ENCODE results near the gene ATF4.

ATF4 gene

GRCh38 chr22:39498368-39498767 lies 22.0 kb upstream of the ATF4 start:
- Histone ChIP-seq H2AFZ (ENCODE audit: low read length) (no peak overlapping the region), H3K4me1 (ENCODE audit: low read length) (peaks cover 12% of the 10 kb centered on the region; the same call in 1 of the 2 replicates), H3K9me3 (replicated peaks; ENCODE audit: insufficient read depth, low read length) (no peaks in the 10 kb centered on the region), H3K4me2 (ENCODE audit: low read depth, low read length) (no peak overlapping the region), H3F3A (ENCODE audit: insufficient read depth, low read length) (0 out of 2 replicates have a peak, but pooled peaks cover 3% of the 10 kb centered on the region), H3K27ac (ENCODE audit: low read length) (no peak overlapping the region), H3K9me2 (replicated peaks; ENCODE audit: insufficient read depth, low read length) (no peaks in the 10 kb centered on the region), H3K79me2 (ENCODE audit: low read length) (peaks cover 13% of the 10 kb centered on the region), H4K20me1 (ENCODE audit: insufficient read depth, low read length) (no peaks in the 10 kb centered on the region), H3K9ac (ENCODE audit: low read length) (no peak overlapping the region), H3K36me3 (replicated peaks; ENCODE audit: insufficient read depth, low read length) (no peaks in the 10 kb centered on the region), H3K27me3 (replicated peaks; ENCODE audit: insufficient read depth, low read length) (no peaks in the 10 kb centered on the region), H3K4me3 (ENCODE audit: low read length) (no peak overlapping the region)
- TF ChIP-seq CTCF (IDR thresholded peaks at IDR 0.05; ENCODE audit: low read length) (no peak), EZH2phosphoT487 (IDR thresholded peaks at IDR 0.05; ENCODE audit: low read length) (no peak), EZH2 (optimal IDR thresholded peaks at IDR 0.05; ENCODE audit: low read depth, low read length) (no peak)
- DNase-seq, result no peak

GRCh38 chr22:39498802-39499201 lies 21.6 kb upstream of the ATF4 start:
- H3F3A ChIP-seq (ENCODE audit: insufficient read depth, low read length), result 0 out of 2 replicates have a peak, but pooled peaks cover under 1% of the 10 kb centered on the region
- H3K9me3 ChIP-seq (replicated peaks; ENCODE audit: insufficient read depth, low read length), result no peaks in the 10 kb centered on the region
- DNase-seq, result no peak
- H3K9me2 ChIP-seq (replicated peaks; ENCODE audit: insufficient read depth, low read length), result no peaks in the 10 kb centered on the region
- H3K4me2 ChIP-seq (ENCODE audit: low read depth, low read length), result no peak overlapping the region
- TF ChIP-seq EZH2 (optimal IDR thresholded peaks at IDR 0.05; ENCODE audit: low read depth, low read length), result no peak
- no peak for TF ChIP-seq EZH2phosphoT487 (IDR thresholded peaks at IDR 0.05; ENCODE audit: low read length)
- no peak for TF ChIP-seq CTCF (IDR thresholded peaks at IDR 0.05; ENCODE audit: low read length)
- no peaks in the 10 kb centered on the region for H4K20me1 ChIP-seq (ENCODE audit: insufficient read depth, low read length)
- H3K27ac ChIP-seq (ENCODE audit: low read length), result no peak overlapping the region
- no peak overlapping the region for H3K4me3 ChIP-seq (ENCODE audit: low read length)
- H3K4me1 ChIP-seq (ENCODE audit: low read length), result peaks cover 16% of the 10 kb centered on the region; the same call in 1 of the 2 replicates
- H2AFZ ChIP-seq (ENCODE audit: low read length), result no peak overlapping the region
- H3K9ac ChIP-seq (ENCODE audit: low read length), result no peak overlapping the region
- H3K27me3 ChIP-seq (replicated peaks; ENCODE audit: insufficient read depth, low read length), result no peaks in the 10 kb centered on the region
- H3K79me2 ChIP-seq (ENCODE audit: low read length), result peaks cover 17% of the 10 kb centered on the region
- H3K36me3 ChIP-seq (replicated peaks; ENCODE audit: insufficient read depth, low read length), result peaks cover 1% of the 10 kb centered on the region; the same call in 1 of the 2 replicates

GRCh38 chr22:39500101-39500500 lies 20.3 kb upstream of the ATF4 start:
- no peak overlapping the region for H3K27ac ChIP-seq (ENCODE audit: low read length)
- H3K27me3 ChIP-seq (replicated peaks; ENCODE audit: insufficient read depth, low read length), result no peaks in the 10 kb centered on the region
- H3K9ac ChIP-seq (ENCODE audit: low read length), result no peak overlapping the region
- H3K4me3 ChIP-seq (ENCODE audit: low read length), result no peak overlapping the region
- H3F3A ChIP-seq (ENCODE audit: insufficient read depth, low read length), result no peaks in the 10 kb centered on the region
- H4K20me1 ChIP-seq (ENCODE audit: insufficient read depth, low read length), result no peaks in the 10 kb centered on the region
- no peak overlapping the region for H3K4me2 ChIP-seq (ENCODE audit: low read depth, low read length)
- H3K9me2 ChIP-seq (replicated peaks; ENCODE audit: insufficient read depth, low read length), result no peaks in the 10 kb centered on the region
- H3K4me1 ChIP-seq (ENCODE audit: low read length), result peaks cover 20% of the 10 kb centered on the region; the same call in 1 of the 2 replicates
- no peaks in the 10 kb centered on the region for H3K9me3 ChIP-seq (replicated peaks; ENCODE audit: insufficient read depth, low read length)
- peaks cover 11% of the 10 kb centered on the region for H3K36me3 ChIP-seq (replicated peaks; ENCODE audit: insufficient read depth, low read length)
- no peak for TF ChIP-seq EZH2phosphoT487 (IDR thresholded peaks at IDR 0.05; ENCODE audit: low read length)
- TF ChIP-seq CTCF (IDR thresholded peaks at IDR 0.05; ENCODE audit: low read length), result no peak
- no peak for TF ChIP-seq EZH2 (optimal IDR thresholded peaks at IDR 0.05; ENCODE audit: low read depth, low read length)
- no peak for DNase-seq
- H3K79me2 ChIP-seq (ENCODE audit: low read length), result peaks cover 30% of the 10 kb centered on the region
- no peak overlapping the region for H2AFZ ChIP-seq (ENCODE audit: low read length)

All from MM.1S (cell line).